Activated gamma-delta T cell (primary cell): ENCODE results near the gene INS.
"Not testable (repeated sequence)": the region's sequence is repeated elsewhere in the genome, so short reads cannot be mapped to it uniquely, and the experiment has no call there.

Experiments used
- DNase-seq: peaks from one replicate; lab custom pipeline; 2025; lab: John Stamatoyannopoulos, UW

The INS gene

DNA sequence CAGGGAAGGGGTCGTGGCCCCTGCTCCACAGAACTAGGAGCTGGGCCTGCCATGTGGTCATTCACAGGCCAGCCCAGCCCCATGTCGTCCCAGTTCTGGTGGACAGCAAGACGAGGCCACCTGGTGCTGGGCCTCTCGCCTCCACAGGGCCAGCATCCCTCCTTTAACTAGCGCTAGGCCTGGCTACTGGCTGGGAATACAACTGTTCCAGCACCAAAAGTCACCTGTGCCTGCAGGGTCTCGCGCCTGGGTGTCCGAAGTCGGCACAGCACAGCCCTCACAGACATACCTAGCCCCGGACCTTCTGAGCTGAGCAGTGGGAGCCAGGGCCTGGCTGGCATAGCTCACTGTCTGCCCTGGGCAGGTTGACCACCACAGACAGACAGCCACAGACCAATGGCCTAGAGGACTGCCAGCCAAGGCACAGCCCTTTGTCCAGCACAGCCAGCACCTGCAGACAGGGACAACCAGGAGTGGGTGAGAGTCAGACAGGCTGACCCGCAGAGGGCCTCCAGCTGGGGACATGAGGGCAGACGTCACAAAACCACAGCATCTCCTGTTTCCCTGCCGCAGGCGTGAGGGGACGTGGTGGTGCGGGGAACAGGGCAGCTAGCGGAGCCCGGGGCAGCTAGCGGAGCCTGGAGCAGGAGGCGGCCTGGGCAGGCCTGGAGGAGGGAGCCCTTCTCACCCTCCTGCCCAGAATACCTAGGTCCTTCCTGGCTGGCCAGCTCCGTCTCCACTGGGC is 37.8 kb upstream of the INS start:
- no peak for DNase-seq

- no peak for DNase-seq
Observed at GRCh38 chr11:2197771-2198520, 36.9 kb upstream of the INS start.

DNA sequence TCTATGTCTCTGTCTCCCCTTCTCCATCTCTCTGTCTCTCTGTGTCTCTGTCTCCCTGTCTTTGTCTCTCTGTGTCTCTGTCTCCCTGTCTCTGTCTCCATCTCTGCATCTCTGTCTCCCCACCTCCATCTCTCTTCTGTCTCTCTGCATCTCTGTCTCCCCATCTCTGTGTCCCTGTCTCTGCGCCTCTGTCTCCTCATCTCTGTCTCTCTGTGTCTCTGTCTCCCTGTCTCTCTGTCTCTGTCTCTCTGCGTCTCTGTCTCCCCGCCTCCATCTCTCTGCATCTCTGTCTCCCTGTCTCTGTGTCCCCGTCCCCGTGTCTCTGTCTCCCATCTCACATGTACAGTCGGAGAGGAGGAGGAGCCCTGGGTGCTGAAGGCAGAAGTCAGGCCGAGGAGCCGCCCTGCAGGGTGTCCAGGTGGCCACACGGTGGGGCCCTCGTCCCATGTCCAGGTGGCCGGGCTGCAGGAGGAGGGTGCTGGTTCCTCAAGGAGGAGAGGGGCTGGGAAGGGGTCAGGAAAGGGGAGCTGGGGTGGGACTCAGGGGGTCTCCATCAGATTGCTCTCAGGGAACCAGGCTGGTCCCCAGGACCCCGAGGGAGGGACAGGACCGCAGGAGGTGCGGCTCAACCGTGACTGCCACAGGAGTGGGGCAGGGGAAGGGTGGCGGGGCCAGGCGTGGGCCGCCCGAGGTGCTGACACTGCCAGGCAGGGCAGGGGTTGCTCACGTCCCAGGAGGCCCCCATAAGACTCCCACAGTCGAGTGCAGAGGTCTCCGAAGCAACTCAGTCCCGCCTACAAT is 36.2 kb upstream of the INS start:
- DNase-seq: peak; percentile 33

- DNase-seq: no peak
Observed at GRCh38 chr11:2195756-2196088, 34.7 kb upstream of the INS start.

DNA sequence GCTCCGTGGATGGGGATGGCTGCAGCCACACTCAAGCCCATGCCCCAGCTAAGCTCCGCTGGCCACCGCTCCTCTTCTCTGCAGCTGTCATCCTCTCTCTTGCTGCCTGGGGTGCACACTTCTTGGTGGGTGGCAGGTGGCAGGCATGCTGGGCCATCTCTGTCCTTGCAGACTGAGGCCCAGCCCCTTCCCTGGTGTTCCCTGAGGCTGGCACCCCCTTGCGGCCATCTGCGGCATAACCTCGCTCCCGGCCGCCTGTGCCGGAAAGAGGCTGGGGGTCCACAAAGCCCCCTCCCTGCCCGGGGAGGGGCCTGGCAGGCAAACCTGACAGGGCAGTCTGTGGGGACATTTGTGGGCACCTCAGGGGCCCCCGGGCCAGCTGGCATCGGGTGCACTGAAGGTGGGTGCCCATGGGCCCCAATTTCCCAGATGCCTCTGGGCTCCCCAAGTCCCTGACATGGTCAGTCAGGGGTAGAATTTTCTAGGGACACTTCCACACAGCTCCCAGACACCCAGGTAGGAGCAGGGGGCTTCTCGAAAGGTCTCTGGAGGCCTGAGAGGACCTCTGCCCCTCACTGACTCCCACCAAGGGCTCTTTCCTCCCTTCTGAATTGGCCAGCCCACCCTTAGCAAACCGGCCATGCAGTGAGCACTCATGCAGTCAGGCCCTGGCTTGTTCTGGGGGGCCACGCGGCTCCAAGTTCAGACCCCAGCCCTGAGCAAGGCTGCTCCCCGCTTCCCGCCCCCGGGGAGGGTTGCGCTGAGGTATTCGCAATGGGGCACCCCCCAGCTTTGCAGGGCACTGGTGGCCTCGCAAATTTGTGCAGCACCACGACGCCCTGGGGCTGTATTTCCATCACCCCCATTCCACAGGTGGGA is 34.1 kb upstream of the INS start:
- DNase-seq: no peak

DNA sequence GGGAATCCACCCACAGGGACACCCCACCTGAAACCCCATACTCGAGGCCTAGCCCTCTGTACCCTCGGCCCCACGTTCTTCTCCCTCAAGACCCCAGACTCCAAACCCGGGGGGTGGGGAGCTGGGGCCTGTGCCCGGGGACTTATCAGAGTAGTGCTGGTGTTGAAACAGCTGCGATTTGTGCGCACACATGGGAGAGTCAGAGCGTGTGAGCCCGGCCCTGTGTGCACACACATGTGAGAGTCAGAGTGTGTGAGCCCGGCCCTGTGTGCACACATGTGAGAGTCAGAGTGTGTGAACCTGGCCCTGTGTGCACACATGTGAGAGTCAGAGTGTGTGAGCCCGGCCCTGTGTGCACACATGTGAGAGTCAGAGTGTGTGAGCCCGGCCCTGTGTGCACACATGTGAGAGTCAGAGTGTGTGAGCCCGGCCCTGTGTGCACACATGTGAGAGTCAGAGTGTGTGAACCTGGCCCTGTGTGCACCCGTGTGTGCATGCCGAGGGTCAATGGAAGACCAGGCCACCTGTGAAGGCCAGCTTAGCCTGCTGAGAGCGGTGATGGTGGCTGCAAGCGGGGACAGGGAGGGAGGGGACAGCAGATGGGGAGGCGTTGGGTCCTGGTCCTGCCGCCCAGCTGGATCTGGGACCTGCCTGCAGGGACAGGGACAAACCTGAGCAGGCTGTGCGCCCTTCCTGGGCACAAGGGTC is 33.0 kb upstream of the INS start:
- DNase-seq: not testable (repeated sequence)

GRCh38 chr11:2193099-2193887 is 32.3 kb upstream of the INS start:
- no peak for DNase-seq

- DNase-seq: no peak
Observed at GRCh38 chr11:2192435-2192834, 31.4 kb upstream of the INS start.

DNA sequence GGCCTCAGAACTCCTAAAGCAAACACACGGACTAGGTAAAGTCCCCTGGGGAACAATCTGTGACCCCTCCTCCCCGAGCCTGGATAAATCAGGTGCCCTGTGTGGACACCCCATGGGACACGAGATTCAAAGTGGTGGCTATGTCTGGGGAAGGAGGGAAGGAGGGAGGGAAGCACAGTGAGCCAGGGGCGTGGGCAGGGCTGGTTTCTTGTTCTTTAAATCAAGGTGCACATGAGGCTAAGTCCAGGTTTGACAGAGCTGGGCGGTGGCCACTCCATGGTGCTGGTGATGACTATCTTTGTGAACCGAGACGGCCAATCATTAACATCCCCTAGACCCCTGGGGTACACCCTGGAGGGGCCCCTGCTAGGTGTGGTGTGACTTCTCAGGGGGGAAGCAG is 30.9 kb upstream of the INS start:
- DNase-seq: no peak

- DNase-seq: no peak
Observed at GRCh38 chr11:2190657-2191471, 29.9 kb upstream of the INS start.

DNA sequence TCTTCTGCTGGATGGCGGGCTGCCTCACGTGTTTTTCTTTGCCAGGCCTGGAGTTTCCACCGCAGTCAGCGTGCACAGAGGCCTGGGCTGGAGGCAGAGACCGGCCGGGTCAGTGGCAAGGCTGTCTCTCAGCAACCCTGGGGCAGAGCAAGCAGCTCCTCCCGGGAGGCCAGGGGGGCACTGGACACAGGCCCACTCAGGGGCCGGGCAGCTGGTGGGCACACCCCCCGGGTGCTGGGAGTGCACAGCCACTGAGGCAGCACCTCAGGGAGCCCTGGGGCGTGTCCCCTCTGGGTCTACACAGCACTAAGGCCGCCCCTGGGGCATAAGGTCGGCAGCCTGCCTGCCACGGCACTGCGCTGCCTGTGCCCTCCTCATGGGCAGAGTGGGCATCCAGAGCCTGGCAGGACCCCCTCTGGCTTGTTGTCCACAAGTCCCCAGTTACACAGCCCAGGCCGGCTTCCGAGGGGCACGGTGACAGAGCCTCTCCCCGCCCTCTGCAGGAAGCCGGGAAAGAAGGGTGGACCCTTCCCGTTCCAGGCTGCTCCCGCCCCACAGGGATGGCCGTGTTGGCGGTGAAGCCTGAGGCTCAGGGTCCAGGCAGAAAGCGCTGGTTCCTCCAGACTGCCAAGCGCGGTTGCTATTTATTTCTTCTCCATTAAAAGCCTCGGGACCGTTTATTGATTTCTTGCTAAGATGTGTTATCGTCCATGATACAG is 29.1 kb upstream of the INS start:
- DNase-seq: no peak

GRCh38 chr11:2188745-2189144 is 27.7 kb upstream of the INS start:
- DNase-seq: no peak

- no peak for DNase-seq
Observed at GRCh38 chr11:2187280-2187707, 26.3 kb upstream of the INS start.

DNA sequence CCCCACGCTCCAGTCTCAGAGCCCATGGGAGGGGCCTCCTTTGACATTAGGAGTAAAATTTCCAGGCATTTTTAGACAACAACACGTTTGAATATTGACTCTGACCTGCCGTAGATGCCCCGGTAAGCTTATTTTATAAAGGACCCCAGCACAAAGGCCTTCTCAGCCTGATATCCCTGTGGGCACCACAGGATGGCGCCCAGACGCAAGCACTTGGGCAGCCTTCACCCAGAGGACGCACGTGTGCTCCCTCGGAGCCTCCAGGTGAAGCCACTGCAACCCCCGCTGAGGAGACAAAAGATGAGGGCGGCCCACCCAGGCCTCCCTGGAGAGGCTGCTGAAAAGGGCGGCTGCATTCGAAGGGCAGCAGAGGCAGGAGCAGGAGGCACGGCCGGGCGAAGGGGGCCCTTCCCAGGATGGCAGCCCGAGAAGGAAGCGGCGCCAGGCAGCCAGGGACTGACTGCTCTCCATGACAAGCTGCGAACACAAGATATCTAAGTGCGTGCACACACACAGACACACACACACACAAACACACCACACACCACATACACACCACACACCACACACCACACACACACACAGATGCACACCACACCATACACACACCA is 25.8 kb upstream of the INS start:
- no peak for DNase-seq

- no peak for DNase-seq
Observed at GRCh38 chr11:2185324-2186085, 24.5 kb upstream of the INS start.

- DNase-seq: no peak
Observed at GRCh38 chr11:2182692-2183474, 21.9 kb upstream of the INS start.

GRCh38 chr11:2182075-2182474 is 21.1 kb upstream of the INS start:
- no peak for DNase-seq
